Activated CD8-positive, alpha-beta T cell treated with anti-CD3 and anti-CD28 coated beads, Interleukin-2, amount 10 ng/mL, durations not matched to agents 7 days and 5 days (primary cell): ENCODE data around the gene TIMM22. TPM values are rescaled to one million over a fixed set of nuclear protein-coding genes. Genes with fewer than 3 reads are reported as not detected.

Experiments
- ATAC-seq: fragments of 150-1000 bp; cut with Tn5 transposase; one replicate; pipeline ENCODE4 v1.10.0; 2021; ENCODE audit warnings: moderate library complexity
- CTCF ChIA-PET: fragments of 350-600 bp; sonication (Branson Sonifier 250); formaldehyde crosslinking; loops from one replicate; lab custom pipeline; 2021; ENCODE audit warnings: antibody characterized with exemption; lab: Charles Lee
- POLR2A ChIA-PET: fragments of 350-600 bp; sonication (Branson Sonifier 250); formaldehyde crosslinking; loops from one replicate; lab custom pipeline; 2021; ENCODE audit warnings: antibody characterized with exemption; lab: Charles Lee
- DNase-seq: peaks from one replicate; pipeline ENCODE4 v3.0.0-alpha.2; 2020
- H3K27ac Mint-ChIP-seq: one replicate; pipeline ENCODE4 v1.8.0; 2021; ENCODE audit warnings: mild to moderate bottlenecking, mixed read lengths
- H3K27me3 Mint-ChIP-seq: one replicate; pipeline ENCODE4 v1.8.0; 2021; ENCODE audit warnings: low read depth, mixed read lengths
- H3K36me3 Mint-ChIP-seq: one replicate; pipeline ENCODE4 v1.8.0; 2021; ENCODE audit warnings: low read depth, mixed read lengths
- H3K4me1 Mint-ChIP-seq: one replicate; pipeline ENCODE4 v1.8.0; 2021; ENCODE audit warnings: low read depth, mixed read lengths
- H3K4me3 Mint-ChIP-seq: one replicate; pipeline ENCODE4 v1.8.0; 2021; ENCODE audit warnings: mild to moderate bottlenecking, mixed read lengths
- H3K9me3 Mint-ChIP-seq: one replicate; pipeline ENCODE4 v1.8.0; 2022; ENCODE audit warnings: mixed read lengths; ENCODE audit not compliant: insufficient read depth
- microRNA-seq: library from miRNA; unstranded; fragments of <30 nt; microRNA quantifications from one replicate; pipeline ENCODE4 v1.2.0, GENCODE V29; 2022
- total RNA-seq, 2 experiments: library from RNA; stranded (reverse); gene quantifications; one replicate each; pipeline ENCODE4 v1.2.3, GENCODE V29; 2021

The TIMM22 gene
- total RNA-seq, 2 experiments from 2014 or later, result 10.0 to 10.4 TPM

DNA sequence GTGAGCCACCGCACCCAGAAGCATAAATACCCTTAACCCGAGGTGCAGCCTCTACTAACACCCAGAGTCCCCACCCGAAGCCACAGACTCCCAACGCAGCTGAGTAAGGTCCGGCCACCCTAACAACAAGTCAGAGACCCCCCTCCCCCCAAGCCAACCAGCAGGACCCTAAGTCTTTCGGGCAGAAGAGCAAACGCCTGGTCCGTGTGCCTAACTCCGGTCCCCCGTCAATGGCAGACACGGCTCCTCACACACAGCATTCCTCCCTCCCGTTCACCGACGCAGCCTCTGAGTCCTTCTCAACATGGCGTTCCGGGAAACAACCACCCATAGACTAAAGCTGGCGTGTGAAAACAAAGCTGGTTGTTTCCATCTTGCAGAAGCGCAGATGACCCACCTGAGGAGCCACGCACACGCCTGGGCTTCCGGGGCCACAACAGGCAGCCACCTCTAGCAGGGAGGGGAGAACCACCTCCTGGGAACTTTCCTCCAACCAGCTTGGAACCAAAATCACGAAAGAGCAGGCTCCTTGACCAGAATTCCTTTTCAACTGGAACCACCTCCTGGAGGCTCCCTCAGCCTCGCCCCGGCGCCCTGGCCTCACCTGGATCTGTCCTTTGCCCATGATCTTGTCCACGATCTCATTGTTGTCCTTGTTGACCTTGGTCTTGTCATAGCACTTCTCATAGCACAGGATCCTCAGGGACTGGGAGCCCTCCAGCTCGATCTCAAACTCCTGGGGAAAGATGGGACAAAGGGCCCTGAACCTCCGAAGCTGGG lies 52.7 kb downstream of the TIMM22 start:
- Mint-ChIP-seq H3K27ac (no peak overlapping the region), H3K4me1 (peaks cover 4% of the 10 kb centered on the region), H3K4me3 (no peak overlapping the region), H3K27me3 (no peaks in the 10 kb centered on the region), H3K36me3 (peaks cover 17% of the 10 kb centered on the region), H3K9me3 (no peaks in the 10 kb centered on the region)
- ChIA-PET CTCF (interaction anchor here (2.1 kb wide), 1 partner anchor 9 kb away, joined by 8 read pairs; no protein-coding TSS in a partner anchor), POLR2A (interaction anchor here (0.6 kb wide), 1 partner anchor 15 kb away, joined by 3 read pairs; no protein-coding TSS in a partner anchor)
- DNase-seq (no peak), ATAC-seq (no peak)

GRCh38 chr17:1050246-1050995 lies 53.5 kb downstream of the TIMM22 start:
- ATAC-seq (no peak), DNase-seq (no peak)
- H3K4me3 Mint-ChIP-seq, result no peak overlapping the region
- H3K9me3 Mint-ChIP-seq, result no peaks in the 10 kb centered on the region
- H3K36me3 Mint-ChIP-seq, result peaks cover 16% of the 10 kb centered on the region
- ChIA-PET CTCF (interaction anchor here (2.1 kb wide), 1 partner anchor 8 kb away, joined by 8 read pairs; no protein-coding TSS in a partner anchor), POLR2A (interaction anchor here (0.6 kb wide), 1 partner anchor 16 kb away, joined by 3 read pairs; no protein-coding TSS in a partner anchor)
- H3K27ac Mint-ChIP-seq, result no peak overlapping the region
- no peaks in the 10 kb centered on the region for H3K27me3 Mint-ChIP-seq
- peaks cover 4% of the 10 kb centered on the region for H3K4me1 Mint-ChIP-seq

GRCh38 chr17:1050996-1051925 lies 54.3 kb downstream of the TIMM22 start:
- H3K9me3 Mint-ChIP-seq, result no peaks in the 10 kb centered on the region
- peaks cover 4% of the 10 kb centered on the region for H3K4me1 Mint-ChIP-seq
- DNase-seq, result no peak
- ChIA-PET CTCF (no interaction called here), POLR2A (no interaction called here)
- peaks cover 20% of the 10 kb centered on the region for H3K36me3 Mint-ChIP-seq
- no peak for ATAC-seq
- no peaks in the 10 kb centered on the region for H3K27me3 Mint-ChIP-seq
- H3K4me3 Mint-ChIP-seq, result no peak overlapping the region
- H3K27ac Mint-ChIP-seq, result no peak overlapping the region

Small RNA genes within 50 kb of the gene (microRNA-seq; reads per million reads assigned to microRNA genes)
- gene MIR3183, result not detected

Other genes starting within 250 kb of the TIMM22 start
- 10 to 100 TPM; 41.4 to 45.8 TPM for gene GEMIN4, start 244.9 kb upstream of the TIMM22 start, total RNA-seq
- 10 to 100 TPM; 57.5 to 59.1 TPM for gene GLOD4, start 214.8 kb upstream of the TIMM22 start, total RNA-seq
- gene MRM3, start 214.8 kb upstream of the TIMM22 start, total RNA-seq, result 10 to 100 TPM; 19.4 to 19.6 TPM
- gene NXN, start 17.4 kb upstream of the TIMM22 start, total RNA-seq, result under 1 TPM; 0.68 to 0.97 TPM
- 100 to 1,000 TPM; 143 to 156 TPM for gene ABR, start 182.9 kb downstream of the TIMM22 start, total RNA-seq